IPS DF 6.9 (cell line): ENCODE measurements around the gene CNTFR.
A peak's percentile ranks its signal among the peaks of the same experiment; 100 is the strongest.

ENCODE experiments used
- DNase-seq: peaks from one replicate; pipeline ENCODE4 v3.0.0-alpha.2; 2013; ENCODE audit warnings: low read depth, low spot score
- H3K27ac ChIP-seq: one replicate; pipeline ENCODE4 v1.5.1; 2013; ENCODE audit warnings: low read length, control low read depth
- H3K27me3 ChIP-seq: 2 replicates; pipeline ENCODE4 v1.6.1; 2013; ENCODE audit warnings: mild to moderate bottlenecking, low read length; ENCODE audit not compliant: control insufficient read depth, insufficient read depth
- H3K36me3 ChIP-seq: 2 replicates; pipeline ENCODE4 v1.6.1; 2013; ENCODE audit warnings: low read length; ENCODE audit not compliant: control insufficient read depth, insufficient read depth
- H3K4me1 ChIP-seq: 2 replicates; pipeline ENCODE4 v1.6.1; 2013; ENCODE audit warnings: low read length; ENCODE audit not compliant: control insufficient read depth, insufficient read depth
- H3K4me3 ChIP-seq: 2 replicates; pipeline ENCODE4 v1.5.1; 2013; ENCODE audit warnings: mild to moderate bottlenecking, low read length
- H3K9me3 ChIP-seq: 2 replicates; pipeline ENCODE4 v1.6.1; 2013; ENCODE audit warnings: low read length, inconsistent platforms; ENCODE audit not compliant: control insufficient read depth, insufficient read depth
- WGBS: extraction: QIAGEN DNeasy Blood & Tissue Kit; methylation state at CpG from one replicate; pipeline ENCODE4 v1.1.7; 2013; ENCODE audit warnings: mixed read lengths, missing lambda C conversion rate; ENCODE audit not compliant: insufficient read length, insufficient coverage; 5-methylcytosine and 5-hydroxymethylcytosine counted together

The CNTFR gene

GRCh38 chr9:34522971-34523797 lies 66.3 kb downstream of the CNTFR start, which contains the start of gene ENHO:
Gene ENHO, minus strand, starts transcription at chr9:34522990. Its CDS starts 1,295 bp downstream, at chr9:34521695.
- no peak for DNase-seq
- no peaks in the 10 kb centered on the region for H3K9me3 ChIP-seq

GRCh38 chr9:34522091-34522887 lies 67.2 kb downstream of the CNTFR start:
- Histone ChIP-seq H3K27me3 (peaks cover 4% of the 10 kb centered on the region; the same call in 1 of the 2 replicates), H3K4me1 (peaks cover 6% of the 10 kb centered on the region; the same call in 1 of the 2 replicates), H3K9me3 (no peaks in the 10 kb centered on the region), H3K36me3 (no peaks in the 10 kb centered on the region), H3K4me3 (peak overlapping the region; percentile 53), H3K27ac (no peak overlapping the region)
- DNase-seq: no peak
- WGBS: no CpG with 5 or more reads among the region's 31 CpGs

More at GRCh38 chr9:34522971-34523797, 66.3 kb downstream of the CNTFR start, which contains the start of gene ENHO:
- Histone ChIP-seq H3K36me3 (no peaks in the 10 kb centered on the region), H3K27me3 (peaks cover 4% of the 10 kb centered on the region; the same call in 1 of the 2 replicates), H3K27ac (no peak within 1 kb of the TSS), H3K4me3 (peak within 1 kb of the TSS; percentile 53), H3K4me1 (peaks cover 6% of the 10 kb centered on the region; the same call in 1 of the 2 replicates)
- WGBS: no CpG with 5 or more reads among the region's 63 CpGs

- H3K4me1 ChIP-seq: peaks cover 6% of the 10 kb centered on the region; the same call in 1 of the 2 replicates
- no peak overlapping the region for H3K27ac ChIP-seq
- DNase-seq: no peak
- H3K4me3 ChIP-seq: no peak overlapping the region
- no peaks in the 10 kb centered on the region for H3K36me3 ChIP-seq
- peaks cover 4% of the 10 kb centered on the region; the same call in 1 of the 2 replicates for H3K27me3 ChIP-seq
- H3K9me3 ChIP-seq: no peaks in the 10 kb centered on the region
- WGBS: no CpG with 5 or more reads among the region's 11 CpGs
Measured at GRCh38 chr9:34521406-34522045, 68.0 kb downstream of the CNTFR start.

DNA sequence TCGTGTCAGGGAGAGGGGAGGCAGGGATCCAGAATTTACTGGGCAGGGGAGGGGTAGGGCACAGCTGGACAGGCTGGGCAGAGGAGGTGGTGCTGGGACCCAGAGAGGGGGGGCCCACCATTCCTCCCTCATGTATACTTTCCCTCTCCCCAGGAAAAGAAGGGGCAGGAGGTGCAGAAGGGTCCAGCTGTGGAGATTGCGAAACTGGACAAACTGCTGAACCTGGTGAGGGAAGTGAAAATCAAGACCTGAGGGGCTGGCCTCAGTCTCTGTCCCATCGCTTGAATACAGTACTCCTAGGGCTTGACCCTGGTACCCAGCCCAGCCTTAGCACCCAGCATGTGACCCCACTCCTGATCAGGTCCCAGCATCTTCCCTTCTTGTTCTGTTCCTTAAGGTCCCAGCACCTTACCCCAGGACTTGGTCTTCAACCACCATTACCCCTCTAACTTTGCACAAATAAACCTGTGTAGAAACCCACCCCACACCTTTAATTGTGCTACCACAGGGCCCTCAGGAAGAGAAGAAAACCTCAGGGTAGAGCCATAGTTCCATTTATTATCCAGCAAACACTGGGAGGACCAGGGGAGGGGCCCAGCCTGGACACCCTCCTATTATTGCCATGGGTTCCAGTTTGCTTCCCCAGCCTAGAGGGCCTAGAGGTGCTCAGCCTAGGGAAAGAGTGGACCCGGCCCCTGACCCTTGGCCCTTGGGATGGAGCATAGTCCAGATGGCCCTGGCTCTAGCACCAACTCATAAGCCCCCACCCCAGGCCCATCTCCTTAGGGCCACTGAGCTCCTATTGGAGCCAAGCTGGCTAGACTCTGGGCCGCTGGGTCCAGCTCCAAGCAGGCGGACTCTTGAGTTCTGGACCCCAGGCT lies 68.8 kb downstream of the CNTFR start:
- Histone ChIP-seq H3K4me3 (no peak overlapping the region), H3K27me3 (peaks cover 4% of the 10 kb centered on the region; the same call in 1 of the 2 replicates), H3K27ac (no peak overlapping the region), H3K4me1 (peaks cover 6% of the 10 kb centered on the region; the same call in 1 of the 2 replicates), H3K9me3 (no peaks in the 10 kb centered on the region), H3K36me3 (no peaks in the 10 kb centered on the region)
- DNase-seq: no peak
- WGBS: no CpG with 5 or more reads among the region's 6 CpGs

DNA sequence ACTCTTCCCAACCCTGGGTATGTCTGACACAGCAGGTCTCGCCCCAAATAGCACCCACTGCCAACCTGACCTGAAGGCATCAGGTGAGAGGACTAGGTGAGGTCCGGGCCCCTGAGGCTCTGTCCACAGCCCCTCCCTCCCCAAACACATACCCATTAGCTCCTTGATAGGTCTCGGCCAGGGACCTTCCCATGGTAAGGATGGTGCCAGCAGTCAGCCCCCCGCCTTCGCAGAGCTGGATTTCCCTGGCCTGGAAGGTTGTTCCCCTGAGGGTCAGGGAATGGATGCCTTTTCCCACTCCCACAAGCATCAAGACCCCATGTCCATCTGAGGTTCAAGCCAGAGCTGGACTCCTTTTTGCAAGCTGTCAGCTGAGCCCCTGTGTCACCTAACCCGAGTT lies 69.4 kb downstream of the CNTFR start:
- Histone ChIP-seq H3K27ac (no peak overlapping the region), H3K9me3 (no peaks in the 10 kb centered on the region), H3K27me3 (peaks cover 4% of the 10 kb centered on the region; the same call in 1 of the 2 replicates), H3K36me3 (no peaks in the 10 kb centered on the region), H3K4me1 (peaks cover 6% of the 10 kb centered on the region; the same call in 1 of the 2 replicates), H3K4me3 (no peak overlapping the region)
- no peak for DNase-seq
- WGBS: no CpG with 5 or more reads among the region's 6 CpGs

GRCh38 chr9:34519321-34520020 lies 70.1 kb downstream of the CNTFR start:
- Histone ChIP-seq H3K9me3 (no peaks in the 10 kb centered on the region), H3K4me3 (no peak overlapping the region), H3K4me1 (peaks cover 6% of the 10 kb centered on the region; the same call in 1 of the 2 replicates), H3K27ac (no peak overlapping the region), H3K27me3 (peaks cover 4% of the 10 kb centered on the region; the same call in 1 of the 2 replicates), H3K36me3 (no peaks in the 10 kb centered on the region)
- no CpG with 5 or more reads among the region's 2 CpGs for WGBS
- DNase-seq: no peak

GRCh38 chr9:34518896-34519295 lies 70.6 kb downstream of the CNTFR start:
- H3K27me3 ChIP-seq: peaks cover 4% of the 10 kb centered on the region; the same call in 1 of the 2 replicates
- H3K27ac ChIP-seq: no peak overlapping the region
- no peaks in the 10 kb centered on the region for H3K9me3 ChIP-seq
- H3K36me3 ChIP-seq: no peaks in the 10 kb centered on the region
- no CpG with 5 or more reads among the region's 2 CpGs for WGBS
- H3K4me3 ChIP-seq: no peak overlapping the region
- DNase-seq: no peak
- peaks cover 8% of the 10 kb centered on the region for H3K4me1 ChIP-seq

DNA sequence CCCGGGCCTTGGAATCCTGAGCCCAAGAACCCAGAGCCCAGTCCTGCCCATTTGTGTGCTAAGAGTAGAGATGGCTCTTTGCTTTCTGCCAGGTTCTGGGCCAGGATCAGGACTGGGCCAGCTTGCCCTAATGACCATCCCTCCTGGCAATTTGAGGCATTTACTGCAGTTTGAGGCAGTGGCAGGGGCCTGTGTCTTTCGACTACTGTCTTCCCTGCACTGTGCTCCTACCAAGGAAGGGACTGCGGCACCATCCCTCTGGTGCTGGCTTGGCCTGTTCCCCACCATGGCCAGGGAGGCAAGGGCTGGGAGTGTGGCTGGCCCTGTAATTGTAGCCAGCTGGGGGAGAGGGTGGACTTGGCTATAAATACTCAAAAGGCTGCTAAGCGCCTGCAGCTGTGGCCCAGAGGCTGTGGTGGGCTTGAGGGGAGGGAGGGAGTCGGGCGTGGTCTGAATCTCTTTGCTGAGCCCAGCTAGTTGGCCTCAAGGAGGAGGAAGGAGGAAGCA lies 71.4 kb downstream of the CNTFR start:
- Histone ChIP-seq H3K36me3 (no peaks in the 10 kb centered on the region), H3K27ac (no peak overlapping the region), H3K9me3 (no peaks in the 10 kb centered on the region), H3K27me3 (peaks cover 4% of the 10 kb centered on the region; the same call in 1 of the 2 replicates), H3K4me1 (peaks cover 10% of the 10 kb centered on the region), H3K4me3 (no peak overlapping the region)
- WGBS: no CpG with 5 or more reads among the region's 6 CpGs
- no peak for DNase-seq

GRCh38 chr9:34517185-34517584 lies 72.3 kb downstream of the CNTFR start:
- no peak for DNase-seq
- Histone ChIP-seq H3K9me3 (no peaks in the 10 kb centered on the region), H3K27me3 (peaks cover under 1% of the 10 kb centered on the region; the same call in 1 of the 2 replicates), H3K36me3 (no peaks in the 10 kb centered on the region), H3K27ac (no peak overlapping the region), H3K4me1 (peaks cover 10% of the 10 kb centered on the region), H3K4me3 (no peak overlapping the region)
- no CpG with 5 or more reads among the region's 7 CpGs for WGBS
